ENCODE data around the gene EYA3.

GRCh38 chr1:28066393-28067154 is 21.8 kb downstream of the EYA3 start:
- TF ChIP-seq EP300 (IDR thresholded peaks at IDR 0.05; ENCODE audit: borderline replicate concordance in 1 of 2, low read depth in 2 of 2, low read length in 2 of 2) (no peak), EZH2 (IDR thresholded peaks at IDR 0.05; ENCODE audit: low read depth, low read length, severe bottlenecking) (no peak), GABPA (IDR thresholded peaks at IDR 0.05; ENCODE audit: borderline replicate concordance, insufficient read depth, low read length) (no peak), POLR2A (IDR thresholded peaks at IDR 0.05; ENCODE audit: control extremely low read depth in 1 of 2, low read depth in 2 of 2, low read length in 2 of 2) (no peak)

Measured in H1 (cell line).